GM12878 (cell line): ENCODE measurements around the gene SPATC1L. TPM values are rescaled to one million over a fixed set of nuclear protein-coding genes. Genes with fewer than 3 reads are reported as not detected.

Source experiments
- FOXK2 ChIP-seq: fragments of 450-650 bp; IDR thresholded peaks from 2 replicates; pipeline ENCODE4 v1.6.1; 2017; ENCODE audit warnings: mild to moderate bottlenecking, moderate library complexity
- JUND ChIP-seq: IDR thresholded peaks from 2 replicates; pipeline ENCODE4 v1.6.1; 2012; ENCODE audit warnings: low read depth, mild to moderate bottlenecking, low read length, improper control_type of control experiment, moderate library complexity
- MXI1 ChIP-seq: fragments of 150-350 bp; IDR thresholded peaks from 2 replicates; pipeline ENCODE4 v1.6.1; 2011; ENCODE audit warnings: low read depth, mild to moderate bottlenecking, inconsistent platforms, low read length, improper control_type of control experiment
- RCOR1 ChIP-seq: conservative IDR thresholded peaks from 2 replicates; pipeline ENCODE4 v1.6.1; 2012; ENCODE audit warnings: low read depth, low read length, improper control_type of control experiment
- SMC3 ChIP-seq: IDR thresholded peaks from 2 replicates; pipeline ENCODE4 v1.6.1; 2011; ENCODE audit warnings: low read length, improper control_type of control experiment, borderline replicate concordance
- ZNF24 ChIP-seq: fragments of 450-650 bp; IDR thresholded peaks from 2 replicates; pipeline ENCODE4 v1.6.1; 2017; ENCODE audit warnings: antibody characterized with exemption, mild to moderate bottlenecking
- ZNF384 ChIP-seq: IDR thresholded peaks from 2 replicates; pipeline ENCODE4 v1.6.1; 2012; ENCODE audit warnings: low read depth, mild to moderate bottlenecking, low read length, improper control_type of control experiment, borderline replicate concordance
- ZNF622 ChIP-seq: fragments of 450-650 bp; IDR thresholded peaks from 2 replicates; pipeline ENCODE4 v1.6.1; 2017; ENCODE audit warnings: mild to moderate bottlenecking, inconsistent platforms
- ZNF687 ChIP-seq: fragments of 450-650 bp; IDR thresholded peaks from 2 replicates; pipeline ENCODE4 v1.6.1; 2017; ENCODE audit warnings: mild to moderate bottlenecking, moderate library complexity
- polyA plus RNA-seq, 11 experiments: library from polyadenylated mRNA; depleted of rRNA in 4 of 11; unstranded in 6 of 11; stranded (reverse) in 5 of 11; fragments of >200 nt; fragmentation: Nextera tagmentation in 4 of 11; fragmentation: Illumina TruSeq in 1 of 11; extraction: Ambion mirVana in 4 of 11; extraction: Trizol in 1 of 11; gene quantifications; 1 replicate in 1 of 11; 2 replicates in 10 of 11; pipeline versions ENCODE4 v1.2.1 to v1.2.3, GENCODE V29; 2011 to 2016; ENCODE audit warnings: inconsistent platforms in 2 of 11, missing spikeins in 2 of 11, low read depth in 1 of 11
- total RNA-seq, 4 experiments: library from RNA; depleted of rRNA in 3 of 4; stranded (reverse); fragments of >200 nt in 3 of 4; fragmentation: Illumina TruSeq in 1 of 4; extraction: Trizol in 1 of 4; gene quantifications; 2 replicates each; pipeline versions ENCODE4 v1.2.1 to v1.2.3, GENCODE V29; 2013 to 2021
- TF ChIP-seq, protein P1 (sequence below): fragments of 450-650 bp; IDR thresholded peaks from 2 replicates; pipeline ENCODE4 v1.6.1; 2017; ENCODE audit warnings: mild to moderate bottlenecking, moderate library complexity
- TF ChIP-seq, protein P2 (sequence below): IDR thresholded peaks from 2 replicates; pipeline ENCODE4 v1.6.1; 2012; ENCODE audit warnings: low read length, inconsistent platforms

SPATC1L gene
- total and polyA plus RNA-seq, 10 of the 15 experiments (the other 5 are each of a cell fraction or from before 2014, with no cell fraction given) = 1.4 to 16.0 (median 7.0) TPM; not detected in 2

DNA sequence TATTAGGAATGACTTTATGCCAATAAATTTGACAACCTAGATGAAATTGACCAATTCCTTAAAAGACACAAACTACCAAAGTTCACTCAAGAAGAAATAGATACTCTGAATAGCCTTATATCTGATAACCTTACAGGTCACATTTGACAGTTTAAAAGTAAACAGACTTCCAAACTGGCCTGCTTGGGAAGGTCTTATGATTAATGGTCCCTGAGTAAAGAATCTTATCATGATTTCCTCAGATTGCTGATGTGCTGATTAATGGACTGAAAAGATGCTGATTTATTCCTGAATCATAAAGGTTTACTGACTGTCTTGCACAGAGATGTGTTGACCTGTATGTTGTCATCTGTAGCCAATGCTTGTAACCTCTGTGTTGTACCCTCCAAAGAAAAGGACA lies 19.2 kb downstream of the SPATC1L start (continued):
- TF ChIP-seq, protein P1, sequence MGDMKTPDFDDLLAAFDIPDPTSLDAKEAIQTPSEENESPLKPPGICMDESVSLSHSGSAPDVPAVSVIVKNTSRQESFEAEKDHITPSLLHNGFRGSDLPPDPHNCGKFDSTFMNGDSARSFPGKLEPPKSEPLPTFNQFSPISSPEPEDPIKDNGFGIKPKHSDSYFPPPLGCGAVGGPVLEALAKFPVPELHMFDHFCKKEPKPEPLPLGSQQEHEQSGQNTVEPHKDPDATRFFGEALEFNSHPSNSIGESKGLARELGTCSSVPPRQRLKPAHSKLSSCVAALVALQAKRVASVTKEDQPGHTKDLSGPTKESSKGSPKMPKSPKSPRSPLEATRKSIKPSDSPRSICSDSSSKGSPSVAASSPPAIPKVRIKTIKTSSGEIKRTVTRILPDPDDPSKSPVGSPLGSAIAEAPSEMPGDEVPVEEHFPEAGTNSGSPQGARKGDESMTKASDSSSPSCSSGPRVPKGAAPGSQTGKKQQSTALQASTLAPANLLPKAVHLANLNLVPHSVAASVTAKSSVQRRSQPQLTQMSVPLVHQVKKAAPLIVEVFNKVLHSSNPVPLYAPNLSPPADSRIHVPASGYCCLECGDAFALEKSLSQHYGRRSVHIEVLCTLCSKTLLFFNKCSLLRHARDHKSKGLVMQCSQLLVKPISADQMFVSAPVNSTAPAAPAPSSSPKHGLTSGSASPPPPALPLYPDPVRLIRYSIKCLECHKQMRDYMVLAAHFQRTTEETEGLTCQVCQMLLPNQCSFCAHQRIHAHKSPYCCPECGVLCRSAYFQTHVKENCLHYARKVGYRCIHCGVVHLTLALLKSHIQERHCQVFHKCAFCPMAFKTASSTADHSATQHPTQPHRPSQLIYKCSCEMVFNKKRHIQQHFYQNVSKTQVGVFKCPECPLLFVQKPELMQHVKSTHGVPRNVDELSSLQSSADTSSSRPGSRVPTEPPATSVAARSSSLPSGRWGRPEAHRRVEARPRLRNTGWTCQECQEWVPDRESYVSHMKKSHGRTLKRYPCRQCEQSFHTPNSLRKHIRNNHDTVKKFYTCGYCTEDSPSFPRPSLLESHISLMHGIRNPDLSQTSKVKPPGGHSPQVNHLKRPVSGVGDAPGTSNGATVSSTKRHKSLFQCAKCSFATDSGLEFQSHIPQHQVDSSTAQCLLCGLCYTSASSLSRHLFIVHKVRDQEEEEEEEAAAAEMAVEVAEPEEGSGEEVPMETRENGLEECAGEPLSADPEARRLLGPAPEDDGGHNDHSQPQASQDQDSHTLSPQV = no peak
- TF ChIP-seq FOXK2 (no peak), MXI1 (no peak), ZNF622 (no peak), RCOR1 (no peak), ZNF24 (no peak), ZNF687 (no peak), SMC3 (no peak), ZNF384 (no peak), JUND (no peak)
- TF ChIP-seq, protein P2, sequence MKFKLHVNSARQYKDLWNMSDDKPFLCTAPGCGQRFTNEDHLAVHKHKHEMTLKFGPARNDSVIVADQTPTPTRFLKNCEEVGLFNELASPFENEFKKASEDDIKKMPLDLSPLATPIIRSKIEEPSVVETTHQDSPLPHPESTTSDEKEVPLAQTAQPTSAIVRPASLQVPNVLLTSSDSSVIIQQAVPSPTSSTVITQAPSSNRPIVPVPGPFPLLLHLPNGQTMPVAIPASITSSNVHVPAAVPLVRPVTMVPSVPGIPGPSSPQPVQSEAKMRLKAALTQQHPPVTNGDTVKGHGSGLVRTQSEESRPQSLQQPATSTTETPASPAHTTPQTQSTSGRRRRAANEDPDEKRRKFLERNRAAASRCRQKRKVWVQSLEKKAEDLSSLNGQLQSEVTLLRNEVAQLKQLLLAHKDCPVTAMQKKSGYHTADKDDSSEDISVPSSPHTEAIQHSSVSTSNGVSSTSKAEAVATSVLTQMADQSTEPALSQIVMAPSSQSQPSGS = no peak
- TF ChIP-seq, all 136 proteins: peak for 0
